Uterus (tissue), 4 donors: ENCODE measurements around the gene NXPH2. TPM values are rescaled to one million over a fixed set of nuclear protein-coding genes. Genes with fewer than 3 reads are reported as not detected.

ENCODE experiments used
- DNase-seq, 2 donors: peaks; one replicate each; pipeline ENCODE4 v3.0.0-alpha.2; 2019 to 2020
- H3K27ac ChIP-seq, 2 donors: fragments of 200-600 bp; sonication (generic); 1 replicate in 1 of 2; 2 replicates in 1 of 2; pipeline ENCODE4 v1.5.1; 2016 to 2018
- H3K27me3 ChIP-seq, 2 donors: fragments of 200-600 bp; sonication (generic); one replicate each; pipeline ENCODE4 v1.5.1; 2018 to 2019; ENCODE audit warnings: control low read depth in 1 of 2
- H3K36me3 ChIP-seq, 2 donors: fragments of 200-600 bp; sonication (generic); one replicate each; pipeline ENCODE4 v1.5.1; 2019; ENCODE audit warnings: control low read depth in 1 of 2
- H3K4me1 ChIP-seq, 2 donors: fragments of 200-600 bp; sonication (generic); one replicate each; pipeline ENCODE4 v1.5.1; 2018 to 2019; ENCODE audit warnings: control low read depth in 1 of 2
- H3K4me3 ChIP-seq, 2 donors: fragments of 200-600 bp; sonication (generic); 1 replicate in 1 of 2; 2 replicates in 1 of 2; pipeline ENCODE4 v1.5.1; 2018 to 2019; ENCODE audit warnings: mild to moderate bottlenecking in 1 of 2
- H3K9me3 ChIP-seq, 2 donors: fragments of 200-600 bp; sonication (generic); one replicate each; pipeline ENCODE4 v1.5.1; 2019; ENCODE audit warnings: control low read depth in 1 of 2
- CTCF ChIP-seq, 4 experiments: fragments of 200-600 bp in 2 of 4; fragments of 450-650 bp in 2 of 4; sonication (generic) in 2 of 4; IDR thresholded peaks; one replicate each; pipeline ENCODE4 v1.5.1; 2016 to 2019; ENCODE audit warnings: antibody characterized with exemption in 4 of 4, mild to moderate bottlenecking in 2 of 4, moderate library complexity in 1 of 4
- POLR2A ChIP-seq, 2 donors: fragments of 450-650 bp; IDR thresholded peaks; one replicate each; pipeline ENCODE4 v1.6.1; 2016; ENCODE audit warnings: antibody characterized with exemption in 2 of 2, mild to moderate bottlenecking in 1 of 2, moderate library complexity in 1 of 2
- intact Hi-C: fragments of 100-400 bp; cut with DNase I; formaldehyde crosslinking; loops from one replicate; pipeline ENCODE4 v1.15.1; 2023; ENCODE audit warnings: low total_unique reads
- total RNA-seq, 4 donors: library from RNA; depleted of rRNA in 3 of 4; stranded (reverse); fragments of >200 nt in 3 of 4; gene quantifications; one replicate each; pipeline versions ENCODE4 v1.1.0 to v1.2.4, GENCODE V29; 2014 to 2023
- donor health status: DM: yes; HTN: yes; CAD: no.

NXPH2 gene
- total RNA-seq, 4 donors from 2014 or later = 1.2 TPM; not detected in 3

DNA sequence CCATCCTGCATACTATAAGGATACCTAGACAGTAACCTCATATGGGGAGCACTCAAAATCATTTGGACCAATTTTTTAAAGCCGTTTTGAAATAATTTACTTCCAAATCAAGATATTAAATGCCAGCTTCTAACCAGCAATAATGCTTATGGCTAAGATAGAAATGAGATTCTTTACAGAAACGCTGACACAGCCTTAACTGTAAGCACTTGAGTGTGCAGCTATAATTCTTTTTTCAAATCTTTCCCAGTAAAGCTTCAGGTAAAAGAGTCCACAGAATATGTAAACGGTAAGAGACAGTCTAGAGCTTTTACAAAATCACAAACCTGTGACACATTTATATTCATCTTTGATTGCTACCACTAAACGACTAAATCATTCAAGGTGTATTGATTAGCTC is 4.5 kb downstream of the NXPH2 start:
- intact Hi-C loops = no loop called here
- Histone ChIP-seq H3K9me3 (no peaks in the 10 kb centered on the region), H3K27ac (no peak overlapping the region), H3K4me3 (no peak overlapping the region), H3K27me3 (peaks cover 0 to 34% of the 10 kb centered on the region in 2 donors), H3K36me3 (no peaks in the 10 kb centered on the region), H3K4me1 (no peaks in the 10 kb centered on the region)
- no peak for TF ChIP-seq CTCF (IDR thresholded peaks at IDR 0.05)
- no peak for TF ChIP-seq POLR2A (IDR thresholded peaks at IDR 0.05)
- no peak for DNase-seq

DNA sequence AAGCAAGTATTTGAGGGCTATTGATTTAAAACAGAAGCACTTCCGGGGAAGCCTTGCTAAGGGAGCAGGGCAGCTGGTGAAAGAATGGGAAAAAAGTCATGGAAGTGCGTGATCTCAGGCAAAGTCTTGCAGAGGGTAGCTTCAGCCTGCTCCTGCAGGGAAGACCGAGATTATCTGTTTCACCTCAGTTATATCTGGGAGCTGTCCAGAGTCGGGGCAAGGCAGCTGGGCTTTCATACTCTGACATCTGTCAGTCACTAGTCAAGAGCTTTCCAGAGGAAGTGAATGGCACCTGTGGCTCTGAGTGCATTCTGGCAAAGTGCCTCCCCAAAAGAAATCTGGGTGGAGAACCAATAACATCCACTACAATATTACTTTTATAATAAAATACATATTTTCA is 8.7 kb downstream of the NXPH2 start:
- peaks cover 0 to 4% of the 10 kb centered on the region in 2 donors for H3K27me3 ChIP-seq
- H3K27ac ChIP-seq = no peak overlapping the region
- intact Hi-C loops = no loop called here
- H3K4me1 ChIP-seq = no peaks in the 10 kb centered on the region
- DNase-seq = no peak
- H3K36me3 ChIP-seq = no peaks in the 10 kb centered on the region
- TF ChIP-seq CTCF (IDR thresholded peaks at IDR 0.05) = no peak
- no peak for TF ChIP-seq POLR2A (IDR thresholded peaks at IDR 0.05)
- no peak overlapping the region for H3K4me3 ChIP-seq
- no peaks in the 10 kb centered on the region for H3K9me3 ChIP-seq

DNA sequence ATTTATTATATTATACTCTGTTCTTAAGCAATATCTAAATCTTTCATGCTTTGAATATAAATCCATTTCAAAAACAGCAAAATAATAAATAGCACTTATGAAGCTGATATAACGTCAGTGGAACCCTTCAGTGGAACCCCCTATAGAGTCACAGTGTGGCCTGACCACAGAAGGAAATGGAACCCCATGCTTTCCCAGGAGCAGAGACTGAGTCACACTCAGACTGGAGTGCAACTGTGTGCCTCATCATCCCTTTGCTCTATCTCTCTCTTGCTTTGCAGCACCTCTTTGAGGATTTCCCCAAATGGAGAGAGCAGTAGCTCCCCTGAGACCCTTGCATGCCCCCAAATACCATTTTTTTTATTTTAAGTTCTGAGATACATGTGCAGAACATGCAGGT is 13.1 kb downstream of the NXPH2 start:
- no peak for TF ChIP-seq CTCF (IDR thresholded peaks at IDR 0.05)
- TF ChIP-seq POLR2A (IDR thresholded peaks at IDR 0.05) = no peak
- H3K27me3 ChIP-seq = no peaks in the 10 kb centered on the region
- H3K9me3 ChIP-seq = no peaks in the 10 kb centered on the region
- H3K27ac ChIP-seq = no peak overlapping the region
- H3K4me1 ChIP-seq = no peaks in the 10 kb centered on the region
- intact Hi-C loops = no loop called here
- H3K36me3 ChIP-seq = no peaks in the 10 kb centered on the region
- no peak overlapping the region for H3K4me3 ChIP-seq
- DNase-seq = no peak

DNA sequence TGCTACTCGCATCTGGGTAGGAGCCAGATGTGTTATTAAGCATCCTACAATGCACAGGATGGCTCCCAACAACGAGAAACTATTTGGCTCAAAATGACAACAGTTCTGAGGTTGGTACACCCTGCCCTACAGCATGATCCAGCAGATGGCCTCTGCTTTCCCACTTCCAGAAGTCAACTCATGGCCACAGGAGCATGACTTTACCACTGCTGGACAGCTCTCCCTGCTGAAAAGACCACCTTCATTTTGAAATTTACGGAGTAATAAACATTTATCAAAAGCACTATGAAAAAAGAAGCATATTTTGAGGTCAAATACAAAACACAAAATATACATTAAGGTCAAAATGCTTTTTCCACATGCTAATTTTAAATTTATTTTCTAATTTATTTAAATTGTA is 13.7 kb downstream of the NXPH2 start:
- Histone ChIP-seq H3K9me3 (no peaks in the 10 kb centered on the region), H3K36me3 (no peaks in the 10 kb centered on the region), H3K4me1 (no peaks in the 10 kb centered on the region), H3K27ac (no peak overlapping the region), H3K27me3 (no peaks in the 10 kb centered on the region), H3K4me3 (no peak overlapping the region)
- TF ChIP-seq CTCF (IDR thresholded peaks at IDR 0.05) (no peak), POLR2A (IDR thresholded peaks at IDR 0.05) (no peak)
- intact Hi-C loops = no loop called here
- no peak for DNase-seq

DNA sequence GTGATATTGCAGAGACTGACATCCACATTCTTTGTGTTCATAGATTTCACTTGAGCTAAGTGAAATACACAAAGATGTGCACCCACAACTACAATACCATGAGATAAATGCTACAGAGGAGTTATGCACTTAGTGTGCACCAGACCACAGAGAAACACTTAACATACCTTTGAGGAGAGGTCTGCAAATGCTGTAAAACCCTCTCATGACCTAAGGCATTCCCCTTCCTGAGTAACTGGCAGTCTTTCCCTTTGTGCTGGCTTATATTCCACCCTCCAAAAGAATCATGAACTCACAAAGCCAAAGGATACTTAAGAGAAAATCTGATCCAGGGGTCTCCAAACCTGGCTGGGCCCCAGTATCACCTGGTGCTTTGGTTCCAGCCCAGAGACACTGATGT is 16.2 kb downstream of the NXPH2 start:
- Histone ChIP-seq H3K27me3 (no peaks in the 10 kb centered on the region), H3K9me3 (no peaks in the 10 kb centered on the region), H3K4me1 (no peaks in the 10 kb centered on the region), H3K36me3 (no peaks in the 10 kb centered on the region), H3K27ac (no peak overlapping the region), H3K4me3 (no peak overlapping the region)
- intact Hi-C loops = no loop called here
- TF ChIP-seq POLR2A (IDR thresholded peaks at IDR 0.05) (no peak), CTCF (IDR thresholded peaks at IDR 0.05) (no peak)
- no peak for DNase-seq
